Measurements from ENCODE around the gene GOSR1. TPM values are rescaled to one million over a fixed set of nuclear protein-coding genes. Genes with fewer than 3 reads are reported as not detected.

Gene GOSR1
- total and polyA plus RNA-seq, 2 donors (not counting 3 experiments of a cell fraction or from before 2014, with no cell fraction given) = 13.8 to 41.0 TPM

- Histone ChIP-seq H3K36me3 (ENCODE audit: control insufficient read depth in 2 of 2, extremely low read depth in 1 of 2, insufficient read depth in 2 of 2, low read length in 2 of 2) (no peaks in the 10 kb centered on the region), H3K27ac (ENCODE audit: insufficient read depth, low read depth, low read length) (no peak overlapping the region), H3K27me3 (ENCODE audit: control insufficient read depth in 2 of 2, insufficient read depth in 2 of 2, low read length in 2 of 2) (no peaks in the 10 kb centered on the region), H3K79me2 (ENCODE audit: control insufficient read depth, insufficient read depth, low read length) (no peaks in the 10 kb centered on the region), H3K4me2 (ENCODE audit: insufficient read depth, low read length) (no peak overlapping the region), H3K9me1 (replicated peaks; ENCODE audit: control insufficient read depth, extremely low read depth, insufficient read depth, low read length) (no peaks in the 10 kb centered on the region), H4K20me1 (replicated peaks; ENCODE audit: control insufficient read depth, extremely low read depth, insufficient read depth, low read length) (no peaks in the 10 kb centered on the region), H3K4me1 (ENCODE audit: control insufficient read depth, extremely low read depth, insufficient read depth, low read length) (peaks cover 13% of the 10 kb centered on the region), H3K9me3 (replicated peaks; ENCODE audit: control insufficient read depth, insufficient read depth, low read length) (no peaks in the 10 kb centered on the region), H3K9ac (replicated peaks; ENCODE audit: extremely low read depth, insufficient read depth, low read length) (no peak overlapping the region), H2AFZ (ENCODE audit: low read depth, low read length) (no peak overlapping the region), H3K4me3 (replicated peaks in 1 of 3; ENCODE audit: insufficient read depth in 1 of 3, low read depth in 1 of 3, low read length in 3 of 3) (no peak overlapping the region)
- TF ChIP-seq GATA2 (IDR thresholded peaks at IDR 0.05; ENCODE audit: insufficient read depth, insufficient read length, low read depth, low read length) = peak; percentile 26
- peak; percentile 2 for TF ChIP-seq JUN (IDR thresholded peaks at IDR 0.05; ENCODE audit: borderline replicate concordance, insufficient read depth, insufficient read length, low read depth)
- TF ChIP-seq POLR2AphosphoS5 (IDR thresholded peaks at IDR 0.05; ENCODE audit: insufficient read depth, low read depth, low read length) = no peak
- FAIRE-seq (no peak), DNase-seq (ENCODE audit: low read depth, low spot score) (peak; percentile 47)
- no TSS peak for BruUV-seq (replicated peaks)
- intact Hi-C loops (cut with micrococcal nuclease) = no loop called here
- dilution Hi-C loops (cut with MboI; ENCODE audit: extremely low pct_ligation_motif_present, low sequenced_read_pairs) = no loop called here
- ChIA-PET CTCF (interaction anchor here (0.9 to 1.4 kb wide), 4 partner anchors 38 to 426 kb away, joined by 3 to 4 read pairs (median 4); no protein-coding TSS in a partner anchor), POLR2A (no interaction called here)
These were observed 53.3 kb downstream of the GOSR1 start for GRCh38 chr17:30530346-30531025.

GRCh38 chr17:30532871-30533270 is 55.7 kb downstream of the GOSR1 start:
- Histone ChIP-seq H3K79me2 (ENCODE audit: control insufficient read depth, insufficient read depth, low read length) (no peaks in the 10 kb centered on the region), H4K20me1 (replicated peaks; ENCODE audit: control insufficient read depth, extremely low read depth, insufficient read depth, low read length) (no peaks in the 10 kb centered on the region), H3K4me1 (ENCODE audit: control insufficient read depth, extremely low read depth, insufficient read depth, low read length) (no peaks in the 10 kb centered on the region), H3K9me3 (replicated peaks; ENCODE audit: control insufficient read depth, insufficient read depth, low read length) (no peaks in the 10 kb centered on the region), H3K4me2 (ENCODE audit: insufficient read depth, low read length) (no peak overlapping the region), H2AFZ (ENCODE audit: low read depth, low read length) (no peak overlapping the region), H3K36me3 (ENCODE audit: control insufficient read depth in 2 of 2, extremely low read depth in 1 of 2, insufficient read depth in 2 of 2, low read length in 2 of 2) (no peaks in the 10 kb centered on the region), H3K27ac (ENCODE audit: insufficient read depth, low read depth, low read length) (no peak overlapping the region), H3K4me3 (replicated peaks in 1 of 3; ENCODE audit: insufficient read depth in 1 of 3, low read depth in 1 of 3, low read length in 3 of 3) (no peak overlapping the region), H3K9ac (replicated peaks; ENCODE audit: extremely low read depth, insufficient read depth, low read length) (no peak overlapping the region), H3K9me1 (replicated peaks; ENCODE audit: control insufficient read depth, extremely low read depth, insufficient read depth, low read length) (no peaks in the 10 kb centered on the region), H3K27me3 (ENCODE audit: control insufficient read depth in 2 of 2, insufficient read depth in 2 of 2, low read length in 2 of 2) (no peaks in the 10 kb centered on the region)
- POLR2A ChIA-PET = no interaction called here
- DNase-seq (ENCODE audit: low read depth, low spot score) (no peak), FAIRE-seq (no peak)
- intact Hi-C loops (cut with micrococcal nuclease) (no loop called here), dilution Hi-C loops (cut with MboI; ENCODE audit: extremely low pct_ligation_motif_present, low sequenced_read_pairs) (no loop called here)
- CTCF ChIA-PET = interaction anchor here (0.7 kb wide), 1 partner anchor 22 kb away, joined by 3 read pairs; no protein-coding TSS in a partner anchor
- TF ChIP-seq POLR2A (IDR thresholded peaks at IDR 0.05; ENCODE audit: low read depth, low read length) (no peak), JUN (IDR thresholded peaks at IDR 0.05; ENCODE audit: borderline replicate concordance, insufficient read depth, insufficient read length, low read depth) (no peak), EZH2 (IDR thresholded peaks at IDR 0.05; ENCODE audit: borderline replicate concordance, low read depth, low read length, severe bottlenecking) (no peak), POLR2AphosphoS5 (IDR thresholded peaks at IDR 0.05; ENCODE audit: insufficient read depth, low read depth, low read length) (no peak), GATA2 (IDR thresholded peaks at IDR 0.05; ENCODE audit: insufficient read depth, insufficient read length, low read depth, low read length) (no peak), MAX (IDR thresholded peaks at IDR 0.05; ENCODE audit: insufficient read depth, insufficient read length) (no peak)
- BruUV-seq (replicated peaks) = no TSS peak
